ENCODE results near the gene EPPIN.

DNA sequence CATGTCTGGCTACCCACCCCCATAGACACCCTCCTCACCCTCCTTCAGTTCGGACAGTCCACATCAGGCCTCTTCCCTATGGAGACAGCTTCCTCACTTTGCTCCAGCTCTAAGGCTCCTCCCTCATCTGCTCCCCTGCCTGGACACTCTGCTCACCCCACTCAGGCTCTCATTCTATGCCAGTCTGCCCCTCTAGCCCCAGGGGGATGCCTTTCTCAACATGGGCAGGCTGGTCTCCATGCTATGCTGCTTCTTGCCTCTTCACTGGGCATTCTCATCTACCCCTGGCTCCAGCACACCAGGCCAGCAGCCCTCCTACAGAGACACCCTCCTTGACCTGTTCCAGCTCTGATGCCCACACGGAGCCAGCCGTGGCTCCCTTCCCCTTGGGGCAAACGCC, 32.0 kb upstream of the EPPIN start, which contains the start of gene WFDC8:
- no peak for TF ChIP-seq POLR2AphosphoS5 (IDR thresholded peaks at IDR 0.05; ENCODE audit: low read depth, low read length)
- TF ChIP-seq TAF1 (IDR thresholded peaks at IDR 0.05; ENCODE audit: borderline replicate concordance, insufficient read depth, low read length) = no peak
- no peak for TF ChIP-seq SIN3A (IDR thresholded peaks at IDR 0.05; ENCODE audit: borderline replicate concordance, insufficient read depth, low read length)
